HCEC 1CT (cell line): ENCODE data around the gene PHTF2.
"Not testable (repeated sequence)": the region's sequence is repeated elsewhere in the genome, so short reads cannot be mapped to it uniquely, and the experiment has no call there.

Source experiments
- DNase-seq: peaks from one replicate; pipeline ENCODE4 v3.0.0-alpha.2; 2017

The PHTF2 gene

GRCh38 chr7:77944183-77945182 lies 145.9 kb downstream of the PHTF2 start:
- DNase-seq = no peak

DNA sequence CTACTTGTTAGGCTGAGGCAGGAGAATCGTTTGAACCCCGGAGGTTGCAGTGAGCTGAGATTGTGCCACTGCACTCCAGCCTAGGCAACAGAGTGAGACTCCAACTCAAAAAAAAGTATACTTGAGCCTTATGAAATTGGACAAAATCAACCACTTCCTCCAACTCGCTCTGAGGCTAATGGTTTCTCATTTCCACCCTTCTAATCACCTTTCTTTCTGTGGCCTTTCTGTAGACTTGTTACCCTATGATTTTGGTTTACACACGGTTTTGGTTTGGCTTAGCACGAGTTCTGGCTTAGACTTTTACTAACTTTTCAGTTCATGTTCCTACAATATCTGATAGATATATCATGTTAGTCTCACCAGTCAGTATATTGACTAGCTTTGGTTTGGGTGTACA lies 152.0 kb downstream of the PHTF2 start:
- DNase-seq = no peak

- no peak for DNase-seq
These were observed 156.4 kb downstream of the PHTF2 start for GRCh38 chr7:77954773-77955555.

DNA sequence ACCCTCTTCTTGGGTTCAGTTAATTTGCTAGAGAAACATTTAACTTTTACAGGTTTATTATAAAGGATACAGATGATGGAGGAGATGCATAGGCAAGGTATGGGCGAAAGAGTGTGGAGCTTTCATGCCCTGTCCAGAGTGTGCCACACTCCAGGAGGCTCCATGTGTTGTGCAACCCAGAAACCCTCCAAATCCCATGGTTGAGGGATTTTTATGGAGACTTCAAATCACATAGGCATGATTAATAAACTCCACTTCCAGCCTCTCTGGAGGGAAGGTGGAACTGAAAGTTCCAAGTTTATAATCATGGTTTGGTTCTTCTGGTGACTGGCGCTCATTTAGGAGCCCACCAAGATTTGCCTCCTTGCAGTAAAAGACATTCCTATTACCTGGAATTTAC lies 159.9 kb downstream of the PHTF2 start:
- no peak for DNase-seq

GRCh38 chr7:77959080-77959479 lies 160.5 kb downstream of the PHTF2 start:
- DNase-seq = no peak

- DNase-seq = no peak
These were observed 161.8 kb downstream of the PHTF2 start for GRCh38 chr7:77960336-77960735.

DNA sequence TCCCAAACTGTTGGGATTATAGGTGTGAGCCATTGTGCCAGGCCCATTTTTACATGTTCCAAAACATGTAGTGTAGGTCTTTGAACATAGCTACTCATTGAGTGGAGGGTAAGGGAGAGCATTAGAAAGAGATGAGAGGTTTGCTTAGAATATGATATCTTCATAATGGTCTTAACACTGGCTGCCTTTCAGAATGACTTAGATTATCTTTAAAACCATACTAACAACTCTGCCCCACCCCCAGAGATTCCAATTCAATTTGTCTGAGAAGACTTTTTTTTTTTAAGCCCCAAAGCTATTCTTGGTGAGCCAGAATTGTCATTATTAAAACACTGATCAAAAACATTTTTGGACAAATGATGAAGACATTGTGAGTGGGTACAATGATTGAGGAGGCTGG lies 168.9 kb downstream of the PHTF2 start:
- DNase-seq = no peak

DNA sequence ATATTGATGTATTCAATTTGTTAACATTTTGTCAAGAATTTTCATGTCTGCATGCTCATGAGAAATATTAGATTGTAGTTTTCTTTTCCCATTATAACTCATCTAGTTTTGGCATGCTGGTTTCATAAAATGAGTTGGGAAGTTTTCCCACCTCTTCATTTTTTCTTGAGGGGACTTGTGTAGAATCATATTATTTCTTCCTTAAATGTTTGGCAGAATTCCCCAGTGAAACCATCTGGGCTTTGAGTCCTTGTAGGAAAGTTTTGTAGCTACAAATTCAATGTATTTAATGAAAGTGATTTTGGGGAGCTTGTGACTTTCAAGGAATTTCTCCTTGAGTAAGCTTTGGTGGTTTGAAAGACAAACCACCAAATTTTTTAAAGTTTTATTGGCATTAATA lies 173.2 kb downstream of the PHTF2 start:
- DNase-seq = no peak

DNA sequence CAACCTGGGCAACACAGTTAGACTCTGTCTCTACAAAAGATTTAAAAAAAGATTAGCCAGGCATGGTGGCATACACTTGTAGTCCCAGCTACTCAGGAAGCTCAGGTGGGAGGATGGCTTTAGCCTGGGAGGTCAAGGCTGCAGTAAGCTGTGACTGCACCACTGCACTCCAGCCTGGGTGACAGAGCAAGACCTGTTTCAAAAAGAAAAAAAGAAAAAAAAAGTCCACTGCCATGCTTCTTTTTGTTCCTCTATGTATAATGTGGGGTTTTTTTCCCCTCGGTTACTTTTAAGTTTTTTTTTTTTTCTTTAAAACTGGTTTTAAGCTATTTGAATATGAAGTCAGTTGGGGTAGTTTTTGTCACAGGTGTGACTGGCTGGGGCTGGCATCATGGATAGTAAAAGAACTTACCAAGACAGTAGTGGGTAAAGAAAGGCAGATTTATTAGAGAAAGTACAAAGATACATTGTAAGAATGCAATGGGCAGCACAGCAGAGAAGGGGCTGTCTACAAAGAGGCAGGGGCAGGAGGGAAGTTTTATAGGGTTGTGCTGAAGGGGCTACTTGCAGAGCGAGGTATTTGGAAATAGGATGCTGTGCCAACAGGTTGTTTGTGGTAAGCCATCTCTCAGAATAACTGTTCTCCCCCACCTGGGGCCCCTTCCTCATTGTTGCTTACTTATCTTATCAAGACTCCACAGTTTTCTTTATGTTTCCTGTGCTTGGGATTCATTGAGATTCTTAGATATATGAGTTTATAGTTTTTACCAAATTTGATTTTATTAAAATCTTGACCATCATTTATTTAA lies 177.3 kb downstream of the PHTF2 start:
- no peak for DNase-seq

GRCh38 chr7:77979219-77979618 lies 180.6 kb downstream of the PHTF2 start:
- peak; percentile 12 for DNase-seq

GRCh38 chr7:77980087-77980713 lies 181.6 kb downstream of the PHTF2 start:
- DNase-seq = no peak

GRCh38 chr7:77982926-77983550 lies 184.5 kb downstream of the PHTF2 start:
- peak; percentile 16 for DNase-seq

- DNase-seq = no peak
These were observed 185.4 kb downstream of the PHTF2 start for GRCh38 chr7:77983973-77984372.

GRCh38 chr7:77985232-77985973 lies 186.8 kb downstream of the PHTF2 start:
- no peak for DNase-seq

- no peak for DNase-seq
These were observed 187.4 kb downstream of the PHTF2 start for GRCh38 chr7:77985974-77986339.

- DNase-seq = no peak
These were observed 191.5 kb downstream of the PHTF2 start for GRCh38 chr7:77989981-77990566.

DNA sequence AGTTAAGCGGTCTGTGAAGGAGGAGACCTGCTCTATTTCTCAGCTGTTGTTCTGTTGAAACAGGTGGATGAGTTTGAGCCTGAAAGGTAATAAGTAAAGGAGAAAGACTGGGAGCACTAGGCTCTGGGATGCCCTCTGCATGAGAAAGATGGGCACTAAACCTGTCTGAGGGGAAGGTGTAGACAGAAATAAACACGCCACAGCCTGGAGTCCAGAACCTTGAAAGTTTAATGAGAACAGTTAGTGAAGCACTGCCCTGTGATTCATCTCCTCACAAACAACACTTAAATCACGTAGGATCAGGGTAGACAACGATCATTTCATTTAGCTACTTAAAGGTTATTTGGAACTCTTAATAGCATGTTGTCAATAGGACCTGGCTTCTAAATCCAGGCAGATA lies 193.1 kb downstream of the PHTF2 start:
- DNase-seq = no peak

- DNase-seq = no peak
These were observed 195.3 kb downstream of the PHTF2 start for GRCh38 chr7:77993838-77994237.

GRCh38 chr7:77995717-77996116 lies 197.1 kb downstream of the PHTF2 start:
- DNase-seq = no peak

- DNase-seq = not testable (repeated sequence)
These were observed 200.6 kb downstream of the PHTF2 start for GRCh38 chr7:77999168-77999567.

DNA sequence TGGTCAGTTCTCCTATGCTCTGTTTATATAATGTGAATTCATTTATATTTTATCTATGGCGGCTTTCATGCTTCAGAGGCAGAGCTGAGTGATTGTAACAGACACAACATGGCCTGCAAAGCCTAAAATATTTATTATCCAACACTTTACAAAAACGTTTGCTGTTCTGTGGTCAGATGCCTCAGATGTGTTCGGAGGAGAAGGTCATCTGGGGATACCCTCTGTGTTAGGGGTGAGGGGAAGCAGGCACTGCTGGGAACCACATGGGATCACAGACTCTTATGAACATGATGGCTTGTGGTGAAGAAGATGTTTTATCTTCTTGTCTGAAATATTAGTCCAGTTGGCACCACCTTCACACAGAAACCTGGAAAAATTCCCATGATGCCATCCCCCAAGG lies 203.4 kb downstream of the PHTF2 start:
- DNase-seq = no peak
